GM19468 (cell line): Measurements from ENCODE around the gene PLA2G1B.

ENCODE experiments used
- ATAC-seq: cut with Tn5 transposase; IDR thresholded peaks from one replicate; pipeline ENCODE4 v1.9.1; 2021; ENCODE audit warnings: mild to moderate bottlenecking, moderate library complexity, moderate number of reproducible peaks; ENCODE audit not compliant: unreplicated experiment; ENCODE audit errors: extremely low read depth

PLA2G1B gene

GRCh38 chr12:120332523-120332922 is 4.9 kb upstream of the PLA2G1B start:
- no peak for ATAC-seq

- ATAC-seq: no peak
These were observed 4.5 kb upstream of the PLA2G1B start for GRCh38 chr12:120332041-120332440.

GRCh38 chr12:120331390-120331789 is 3.8 kb upstream of the PLA2G1B start:
- no peak for ATAC-seq

GRCh38 chr12:120328228-120328627 is 649 bp upstream of the PLA2G1B start:
- ATAC-seq: no peak

GRCh38 chr12:120324841-120325417 is 2.6 kb downstream of the PLA2G1B start:
- ATAC-seq: no peak

GRCh38 chr12:120323772-120324171 is 3.8 kb downstream of the PLA2G1B start:
- no peak for ATAC-seq

GRCh38 chr12:120321382-120322202 is 6.0 kb downstream of the PLA2G1B start:
- no peak for ATAC-seq

GRCh38 chr12:120317224-120318105 is 10.1 kb downstream of the PLA2G1B start:
- peak; percentile 94 for ATAC-seq

- no peak for ATAC-seq
These were observed 10.8 kb downstream of the PLA2G1B start for GRCh38 chr12:120316798-120317223.

- no peak for ATAC-seq
These were observed 13.4 kb downstream of the PLA2G1B start for GRCh38 chr12:120314220-120314619.

GRCh38 chr12:120301962-120302815 is 25.4 kb downstream of the PLA2G1B start, which contains the start of gene SIRT4:
TSS of gene SIRT4 (plus strand) at chr12:120302321. CDS start at chr12:120303562, 1,241 bp downstream.
- peak; percentile 85 for ATAC-seq

GRCh38 chr12:120292661-120293531 is 34.7 kb downstream of the PLA2G1B start, which contains the start of gene RNU4-1:
TSS of gene RNU4-1 (minus strand) at chr12:120293237.
- ATAC-seq: no peak

- no peak for ATAC-seq
These were observed 35.2 kb downstream of the PLA2G1B start for GRCh38 chr12:120292411-120292660.

- ATAC-seq: no peak
These were observed 36.8 kb downstream of the PLA2G1B start for GRCh38 chr12:120290609-120291305.

- ATAC-seq: no peak
These were observed 40.1 kb downstream of the PLA2G1B start for GRCh38 chr12:120287491-120287890.

- no peak for ATAC-seq
These were observed 40.6 kb downstream of the PLA2G1B start for GRCh38 chr12:120286768-120287490.

GRCh38 chr12:120284381-120284780 is 43.2 kb downstream of the PLA2G1B start:
- no peak for ATAC-seq

- ATAC-seq: no peak
These were observed 44.3 kb downstream of the PLA2G1B start for GRCh38 chr12:120283318-120283717.
